PFSK-1 (cell line): Measurements from ENCODE around the gene KRTAP3-1.
"Not testable (repeated sequence)": the region's sequence is repeated elsewhere in the genome, so short reads cannot be mapped to it uniquely, and the experiment has no call there.

Experiments
- FOXP2 ChIP-seq: optimal IDR thresholded peaks from 2 replicates; pipeline ENCODE3; 2011; ENCODE audit warnings: borderline replicate concordance, control low read depth, inconsistent platforms; ENCODE audit not compliant: insufficient read depth; ENCODE audit errors: extremely low read length, extremely low read depth
- POLR2AphosphoS5 ChIP-seq: IDR thresholded peaks from 2 replicates; pipeline ENCODE4 v1.6.1; 2012; ENCODE audit warnings: low read depth, mild to moderate bottlenecking, control low read depth, low read length, moderate library complexity
- REST ChIP-seq, 2 experiments: IDR thresholded peaks; 2 replicates each; pipeline versions ENCODE4 v1.6.1 to v1.8.0; 2011 to 2012; ENCODE audit warnings: low read depth in 2 of 2, low read length in 2 of 2, control low read depth in 1 of 2, inconsistent platforms in 1 of 2, mild to moderate bottlenecking in 1 of 2, moderate library complexity in 1 of 2; ENCODE audit not compliant: insufficient read depth in 1 of 2
- SIN3A ChIP-seq: IDR thresholded peaks from 2 replicates; pipeline ENCODE4 v1.6.1; 2012; ENCODE audit warnings: mild to moderate bottlenecking, low read length, moderate library complexity, borderline replicate concordance; ENCODE audit not compliant: insufficient read depth
- TAF1 ChIP-seq: IDR thresholded peaks from 2 replicates; pipeline ENCODE4 v1.6.1; 2012; ENCODE audit warnings: low read length, control low read depth, borderline replicate concordance; ENCODE audit not compliant: insufficient read depth

The KRTAP3-1 gene

GRCh38 chr17:41040783-41041571, 32.0 kb upstream of the KRTAP3-1 start, which contains the start of gene KRTAP1-1:
Gene KRTAP1-1, minus strand, starts transcription at chr17:41041450. Its CDS starts 53 bp downstream, at chr17:41041397.
- TF ChIP-seq FOXP2; REST (IDR thresholded peaks at IDR 0.05; ENCODE audit: insufficient read depth in 1 of 2, low read depth in 2 of 2, low read length in 2 of 2); TAF1: not testable (repeated sequence)

GRCh38 chr17:41037853-41038350, 29.0 kb upstream of the KRTAP3-1 start:
- TF ChIP-seq POLR2AphosphoS5 (no peak), SIN3A (no peak), FOXP2 (no peak), REST (IDR thresholded peaks at IDR 0.05; ENCODE audit: insufficient read depth in 1 of 2, low read depth in 2 of 2, low read length in 2 of 2) (no peak), TAF1 (no peak)

- not testable (repeated sequence) for TF ChIP-seq POLR2AphosphoS5; REST (IDR thresholded peaks at IDR 0.05; ENCODE audit: insufficient read depth in 1 of 2, low read depth in 2 of 2, low read length in 2 of 2); FOXP2
Measured at GRCh38 chr17:41034346-41034935, 25.5 kb upstream of the KRTAP3-1 start, which contains the start of gene KRTAP1-3. Gene KRTAP1-3, minus strand, starts transcription at chr17:41034874. Its CDS starts 53 bp downstream, at chr17:41034821.

- TF ChIP-seq REST (IDR thresholded peaks at IDR 0.05; ENCODE audit: insufficient read depth in 1 of 2, low read depth in 2 of 2, low read length in 2 of 2) (no peak), TAF1 (no peak), SIN3A (no peak), FOXP2 (no peak), POLR2AphosphoS5 (no peak)
Measured at GRCh38 chr17:41029633-41030245, 20.8 kb upstream of the KRTAP3-1 start, which contains the start of gene KRTAP1-4. Gene KRTAP1-4, minus strand, starts transcription at chr17:41030195. Its CDS starts 117 bp downstream, at chr17:41030078.
